Keratinocyte (primary cell): ENCODE data around the gene FNDC10. TPM values are rescaled to one million over a fixed set of nuclear protein-coding genes. Genes with fewer than 3 reads are reported as not detected.

Source experiments
- DNase-seq: peaks from one replicate; pipeline ENCODE4 v3.0.0-alpha.2; 2011; ENCODE audit warnings: low read depth, missing footprints, low spot score
- FAIRE-seq: peaks from 2 replicates; lab custom pipeline; 2011; peaks lifted over from hg19 to GRCh38; lab: Jason Lieb, UNC
- H2AFZ ChIP-seq: 2 replicates; pipeline ENCODE4 v1.6.0; 2012; ENCODE audit warnings: low read length, control low read depth, inconsistent platforms; ENCODE audit not compliant: control insufficient read depth
- H3K27ac ChIP-seq: 2 replicates; pipeline ENCODE4 v1.5.1; 2011; ENCODE audit warnings: low read length; ENCODE audit not compliant: control insufficient read depth, insufficient read depth
- H3K27me3 ChIP-seq: 3 replicates; pipeline ENCODE4 v1.6.0; 2011; ENCODE audit warnings: low read length; ENCODE audit not compliant: control insufficient read depth, insufficient read depth; ENCODE audit errors: extremely low read depth
- H3K36me3 ChIP-seq, 2 experiments: 2 replicates in 1 of 2; 3 replicates in 1 of 2; pipeline ENCODE4 v1.5.1; 2011; ENCODE audit warnings: low read length in 2 of 2, mild to moderate bottlenecking in 1 of 2; ENCODE audit not compliant: control insufficient read depth in 2 of 2, insufficient read depth in 2 of 2; ENCODE audit errors: extremely low read depth in 1 of 2
- H3K4me1 ChIP-seq: 3 replicates; pipeline ENCODE4 v1.5.1; 2011; ENCODE audit warnings: low read length; ENCODE audit not compliant: control insufficient read depth, insufficient read depth; ENCODE audit errors: extremely low read depth
- H3K4me2 ChIP-seq: 3 replicates; pipeline ENCODE4 v1.6.0; 2011; ENCODE audit warnings: low read depth, low read length; ENCODE audit not compliant: control insufficient read depth, insufficient read depth; ENCODE audit errors: extremely low read depth
- H3K4me3 ChIP-seq, 3 experiments: fragments of 200-600 bp in 1 of 3; sonication (generic) in 1 of 3; 2 replicates in 2 of 3; 3 replicates in 1 of 3; pipeline ENCODE4 v1.5.1; 2011 to 2016; ENCODE audit warnings: low read length in 3 of 3, mild to moderate bottlenecking in 3 of 3, control low read depth in 2 of 3, inconsistent platforms in 1 of 3, low read depth in 1 of 3, mixed read lengths in 1 of 3, mixed run types in 1 of 3, moderate library complexity in 1 of 3; ENCODE audit not compliant: control insufficient read depth in 2 of 3, insufficient read depth in 2 of 3; ENCODE audit errors: extremely low read depth in 1 of 3
- H3K79me2 ChIP-seq: 2 replicates; pipeline ENCODE4 v1.6.0; 2012; ENCODE audit warnings: low read length; ENCODE audit not compliant: control insufficient read depth, insufficient read depth
- H3K9ac ChIP-seq: 3 replicates; pipeline ENCODE4 v1.6.0; 2011; ENCODE audit warnings: low read length; ENCODE audit not compliant: control insufficient read depth, insufficient read depth; ENCODE audit errors: extremely low read depth
- H3K9me1 ChIP-seq: 3 replicates; pipeline ENCODE4 v1.6.0; 2011; ENCODE audit warnings: low read length; ENCODE audit not compliant: control insufficient read depth, insufficient read depth; ENCODE audit errors: extremely low read depth
- H3K9me3 ChIP-seq: 2 replicates; pipeline ENCODE4 v1.5.1; 2012; ENCODE audit warnings: low read depth, low read length; ENCODE audit not compliant: control insufficient read depth
- H4K20me1 ChIP-seq: 3 replicates; pipeline ENCODE4 v1.6.0; 2011; ENCODE audit warnings: low read length; ENCODE audit not compliant: control insufficient read depth, insufficient read depth; ENCODE audit errors: extremely low read depth
- EZH2 ChIP-seq: IDR thresholded peaks from one replicate; pipeline ENCODE4 v1.6.1; 2012; ENCODE audit warnings: inconsistent platforms, mild to moderate bottlenecking, low read length, moderate library complexity
- dilution Hi-C: fragments of 300-500 bp; cut with MboI; formaldehyde crosslinking; loops from one replicate; pipeline ENCODE4 v1.7.0; 2020; ENCODE audit warnings: low sequenced_read_pairs; ENCODE audit not compliant: extremely low pct_ligation_motif_present
- polyA plus RNA-seq, 5 experiments: library from polyadenylated mRNA; depleted of rRNA in 3 of 5; stranded (reverse) in 3 of 5; stranded (forward) in 1 of 5; unstranded in 1 of 5; fragments of >200 nt; gene quantifications; 1 replicate in 1 of 5; 2 replicates in 3 of 5; 3 replicates in 1 of 5; pipeline versions ENCODE4 v1.2.1 to v1.2.3, GENCODE V29; 2011 to 2012; ENCODE audit warnings: missing spikeins in 2 of 5, low read depth in 1 of 5, low replicate concordance in 1 of 5
- TF ChIP-seq, protein P1 (sequence below), 3 experiments: IDR thresholded peaks in 1 of 3; conservative IDR thresholded peaks in 1 of 3; optimal IDR thresholded peaks in 1 of 3; 2 replicates in 2 of 3; 3 replicates in 1 of 3; pipeline versions ENCODE3 to v1.5.1; 2011; ENCODE audit warnings: low read length in 3 of 3, mild to moderate bottlenecking in 3 of 3, moderate library complexity in 2 of 3, control low read depth in 1 of 3, inconsistent platforms in 1 of 3; ENCODE audit not compliant: insufficient read depth in 2 of 3; ENCODE audit errors: extremely low read depth in 1 of 3

The FNDC10 gene
- polyA plus RNA-seq, 1 donor (not counting 4 experiments of a cell fraction or from before 2014, with no cell fraction given), result 1.2 TPM

GRCh38 chr1:1613509-1614082, 13.7 kb upstream of the FNDC10 start:
- Histone ChIP-seq H3K9me3 (no peaks in the 10 kb centered on the region), H2AFZ (no peak overlapping the region), H3K4me1 (peaks cover 18% of the 10 kb centered on the region), H3K79me2 (peaks cover 13% of the 10 kb centered on the region), H3K9me1 (no peaks in the 10 kb centered on the region), H3K9ac (no peak overlapping the region), H3K4me3 (peak overlapping the region in 1 of 3 experiments; percentile 96), H3K27ac (no peak overlapping the region), H3K27me3 (no peaks in the 10 kb centered on the region), H3K4me2 (peak overlapping the region; percentile 76), H4K20me1 (no peaks in the 10 kb centered on the region), H3K36me3 (peaks cover 0 to 3% of the 10 kb centered on the region in 2 experiments)
- dilution Hi-C loops, result no loop called here
- DNase-seq (no peak), FAIRE-seq (no peak)
- no peak for TF ChIP-seq EZH2
- TF ChIP-seq, protein P1, sequence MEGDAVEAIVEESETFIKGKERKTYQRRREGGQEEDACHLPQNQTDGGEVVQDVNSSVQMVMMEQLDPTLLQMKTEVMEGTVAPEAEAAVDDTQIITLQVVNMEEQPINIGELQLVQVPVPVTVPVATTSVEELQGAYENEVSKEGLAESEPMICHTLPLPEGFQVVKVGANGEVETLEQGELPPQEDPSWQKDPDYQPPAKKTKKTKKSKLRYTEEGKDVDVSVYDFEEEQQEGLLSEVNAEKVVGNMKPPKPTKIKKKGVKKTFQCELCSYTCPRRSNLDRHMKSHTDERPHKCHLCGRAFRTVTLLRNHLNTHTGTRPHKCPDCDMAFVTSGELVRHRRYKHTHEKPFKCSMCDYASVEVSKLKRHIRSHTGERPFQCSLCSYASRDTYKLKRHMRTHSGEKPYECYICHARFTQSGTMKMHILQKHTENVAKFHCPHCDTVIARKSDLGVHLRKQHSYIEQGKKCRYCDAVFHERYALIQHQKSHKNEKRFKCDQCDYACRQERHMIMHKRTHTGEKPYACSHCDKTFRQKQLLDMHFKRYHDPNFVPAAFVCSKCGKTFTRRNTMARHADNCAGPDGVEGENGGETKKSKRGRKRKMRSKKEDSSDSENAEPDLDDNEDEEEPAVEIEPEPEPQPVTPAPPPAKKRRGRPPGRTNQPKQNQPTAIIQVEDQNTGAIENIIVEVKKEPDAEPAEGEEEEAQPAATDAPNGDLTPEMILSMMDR (optimal IDR thresholded peaks at IDR 0.05 in 1 of 3, IDR thresholded peaks at IDR 0.05 in 1 of 3, conservative IDR thresholded peaks at IDR 0.05 in 1 of 3; ENCODE audit: extremely low read depth in 1 of 3, insufficient read depth in 2 of 3, low read length in 3 of 3), result no peak

DNA sequence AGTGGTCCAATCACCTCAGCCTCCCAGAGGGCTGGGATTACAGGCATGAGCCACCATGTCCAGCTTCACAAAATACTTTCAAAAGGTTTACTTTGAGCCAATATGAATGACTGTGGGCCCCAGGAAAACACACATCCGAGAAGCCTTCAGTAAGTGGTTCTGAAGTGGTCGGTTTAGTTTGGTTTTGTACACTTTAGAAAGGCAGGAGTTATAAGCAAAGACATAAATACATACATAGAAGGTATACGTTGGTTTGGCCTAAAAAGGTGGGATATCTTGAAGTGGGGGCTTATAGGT, 12.1 kb upstream of the FNDC10 start:
- Histone ChIP-seq H3K4me1 (peaks cover 18% of the 10 kb centered on the region), H4K20me1 (no peaks in the 10 kb centered on the region), H3K27ac (no peak overlapping the region), H2AFZ (no peak overlapping the region), H3K9me1 (no peaks in the 10 kb centered on the region), H3K27me3 (no peaks in the 10 kb centered on the region), H3K36me3 (no peaks in the 10 kb centered on the region), H3K79me2 (peaks cover 13% of the 10 kb centered on the region), H3K4me2 (no peak overlapping the region), H3K9me3 (no peaks in the 10 kb centered on the region), H3K9ac (no peak overlapping the region), H3K4me3 (no peak overlapping the region)
- DNase-seq (no peak), FAIRE-seq (no peak)
- TF ChIP-seq, protein P1 (optimal IDR thresholded peaks at IDR 0.05 in 1 of 3, IDR thresholded peaks at IDR 0.05 in 1 of 3, conservative IDR thresholded peaks at IDR 0.05 in 1 of 3; ENCODE audit: extremely low read depth in 1 of 3, insufficient read depth in 2 of 3, low read length in 3 of 3), result no peak
- no peak for TF ChIP-seq EZH2
- dilution Hi-C loops, result no loop called here
